NB4 (cell line): Measurements from ENCODE around the gene RANGRF.

Experiments
- DNase-seq: peaks from one replicate; pipeline ENCODE4 v3.0.0; 2010; ENCODE audit warnings: low read depth
- H3K4me3 ChIP-seq: one replicate; pipeline ENCODE4 v1.5.1; 2011; ENCODE audit warnings: mild to moderate bottlenecking, low read depth, low read length, moderate library complexity
- MAX ChIP-seq: IDR thresholded peaks from 2 replicates; pipeline ENCODE4 v1.6.1; 2011; ENCODE audit warnings: low read depth, low read length
- MYC ChIP-seq: IDR thresholded peaks from 2 replicates; pipeline ENCODE4 v1.6.1; 2011; ENCODE audit warnings: low read depth, low read length
- POLR2A ChIP-seq: IDR thresholded peaks from 2 replicates; pipeline ENCODE4 v1.6.1; 2011; ENCODE audit warnings: mild to moderate bottlenecking; ENCODE audit not compliant: insufficient read length; ENCODE audit errors: extremely low read depth
- TF ChIP-seq, protein P1 (sequence below): IDR thresholded peaks from one replicate; pipeline ENCODE4 v1.5.1; 2012; ENCODE audit warnings: low read depth, low read length

RANGRF gene

DNA sequence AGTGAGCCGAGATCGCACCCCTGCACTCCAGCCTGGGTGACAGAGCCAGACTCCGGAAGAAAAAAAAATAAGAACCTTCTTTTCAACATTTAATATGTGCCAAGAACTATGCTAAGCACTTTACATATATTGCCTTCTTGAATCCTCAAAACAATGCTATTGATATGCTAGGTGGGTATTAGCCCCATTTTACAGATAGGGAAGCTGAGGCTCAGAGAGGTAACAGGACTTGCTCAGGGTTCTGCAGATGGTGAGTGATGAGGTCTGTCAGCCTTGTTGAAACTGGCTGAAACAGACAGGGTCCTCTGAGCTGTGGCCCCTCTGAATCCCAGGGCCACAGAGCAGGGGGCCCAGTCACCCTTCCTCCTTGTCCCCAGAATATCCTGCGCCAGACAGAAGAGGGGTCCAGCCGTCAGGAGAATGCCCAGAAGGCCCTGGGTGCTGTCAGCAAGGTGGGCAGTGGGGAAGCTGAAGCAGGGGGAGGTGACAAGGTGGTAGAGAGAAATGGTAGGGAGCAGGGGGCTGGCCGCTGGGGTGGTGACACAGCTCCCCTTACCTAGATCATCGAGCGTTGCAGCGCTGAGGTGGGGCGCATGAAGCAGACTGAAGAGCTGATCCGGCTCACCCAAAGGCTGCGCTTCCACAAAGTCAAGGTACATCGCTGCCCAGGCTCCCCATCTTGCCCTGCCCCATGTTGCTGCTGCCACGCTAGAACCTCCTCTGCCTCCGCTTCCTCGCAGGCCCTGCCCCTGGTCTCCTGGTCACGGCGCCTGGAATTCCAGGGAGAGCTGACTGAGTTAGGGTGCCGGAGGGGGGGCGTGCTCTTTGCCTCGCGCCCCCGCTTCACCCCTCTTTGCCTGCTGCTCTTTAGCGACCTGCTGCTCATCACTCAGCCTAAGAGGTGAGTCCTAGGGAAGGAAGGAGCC lies 29.8 kb downstream of the RANGRF start:
- no peak for TF ChIP-seq MAX
- TF ChIP-seq POLR2A, result no peak
- TF ChIP-seq MYC, result no peak
- TF ChIP-seq, protein P1, sequence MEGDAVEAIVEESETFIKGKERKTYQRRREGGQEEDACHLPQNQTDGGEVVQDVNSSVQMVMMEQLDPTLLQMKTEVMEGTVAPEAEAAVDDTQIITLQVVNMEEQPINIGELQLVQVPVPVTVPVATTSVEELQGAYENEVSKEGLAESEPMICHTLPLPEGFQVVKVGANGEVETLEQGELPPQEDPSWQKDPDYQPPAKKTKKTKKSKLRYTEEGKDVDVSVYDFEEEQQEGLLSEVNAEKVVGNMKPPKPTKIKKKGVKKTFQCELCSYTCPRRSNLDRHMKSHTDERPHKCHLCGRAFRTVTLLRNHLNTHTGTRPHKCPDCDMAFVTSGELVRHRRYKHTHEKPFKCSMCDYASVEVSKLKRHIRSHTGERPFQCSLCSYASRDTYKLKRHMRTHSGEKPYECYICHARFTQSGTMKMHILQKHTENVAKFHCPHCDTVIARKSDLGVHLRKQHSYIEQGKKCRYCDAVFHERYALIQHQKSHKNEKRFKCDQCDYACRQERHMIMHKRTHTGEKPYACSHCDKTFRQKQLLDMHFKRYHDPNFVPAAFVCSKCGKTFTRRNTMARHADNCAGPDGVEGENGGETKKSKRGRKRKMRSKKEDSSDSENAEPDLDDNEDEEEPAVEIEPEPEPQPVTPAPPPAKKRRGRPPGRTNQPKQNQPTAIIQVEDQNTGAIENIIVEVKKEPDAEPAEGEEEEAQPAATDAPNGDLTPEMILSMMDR, result no peak
- DNase-seq, result no peak
- H3K4me3 ChIP-seq, result no peak overlapping the region

DNA sequence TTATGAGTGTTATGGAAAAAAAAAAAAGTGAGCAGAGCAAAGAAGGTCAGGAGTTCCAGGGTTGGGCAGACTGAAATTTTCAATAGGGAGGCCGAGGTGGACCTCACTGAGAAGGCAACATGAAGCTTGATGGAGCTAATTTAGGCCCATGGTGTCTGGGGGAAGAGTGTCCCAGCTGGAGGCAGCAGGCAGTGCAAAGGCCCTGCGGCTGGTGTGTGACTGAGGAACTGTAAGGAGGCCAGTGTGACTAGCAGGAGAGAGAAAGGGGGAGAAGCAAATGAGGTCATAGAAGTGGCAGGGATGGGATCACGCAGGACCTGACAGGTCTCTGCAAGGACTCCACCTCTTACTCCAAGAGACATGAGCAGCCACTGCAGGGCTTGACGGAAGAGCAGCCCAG lies 31.8 kb downstream of the RANGRF start:
- H3K4me3 ChIP-seq, result no peak overlapping the region
- TF ChIP-seq, protein P1, result no peak
- no peak for TF ChIP-seq POLR2A
- TF ChIP-seq MYC, result no peak
- no peak for TF ChIP-seq MAX
- DNase-seq, result no peak

DNA sequence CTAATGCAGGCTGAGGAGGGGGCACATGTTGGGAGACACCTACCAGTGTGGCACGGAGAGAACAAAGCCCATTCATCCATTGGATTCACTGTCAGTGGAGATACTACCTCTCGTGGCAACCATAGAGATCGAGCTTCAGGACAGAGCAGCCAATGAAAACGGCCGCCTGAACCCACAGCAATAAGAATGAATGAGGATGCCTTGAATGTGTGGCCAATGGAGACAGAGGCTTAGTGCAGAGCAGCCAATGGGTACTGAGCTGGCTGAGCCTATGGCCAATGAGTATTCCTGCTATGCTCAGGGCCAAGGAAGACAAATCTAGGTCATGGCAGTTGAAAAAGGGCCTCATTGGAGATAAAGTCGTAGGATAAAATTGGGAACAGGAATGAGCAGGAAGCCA lies 32.5 kb downstream of the RANGRF start:
- TF ChIP-seq, protein P1, result no peak
- TF ChIP-seq POLR2A, result no peak
- no peak for TF ChIP-seq MAX
- no peak for TF ChIP-seq MYC
- H3K4me3 ChIP-seq, result no peak overlapping the region
- DNase-seq, result peak; percentile 19

DNA sequence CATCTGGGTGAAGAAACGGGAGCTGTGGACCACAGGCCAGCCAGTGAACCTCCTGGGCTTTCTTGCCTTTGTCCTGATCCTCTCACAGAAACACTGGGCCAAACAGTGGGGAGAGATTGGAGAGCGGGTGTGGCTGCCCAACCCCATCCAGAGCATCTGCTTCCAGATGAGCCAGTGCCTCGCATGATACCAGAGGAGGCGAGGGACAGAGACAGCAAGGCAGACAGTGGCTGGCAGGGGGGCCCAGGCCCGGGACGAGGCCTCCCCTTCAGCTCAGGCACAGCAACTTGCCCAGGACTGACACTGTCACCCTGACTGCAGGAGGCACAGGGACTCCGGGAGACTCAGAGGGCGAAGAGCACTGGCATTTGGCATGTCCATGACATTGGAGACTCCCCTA lies 33.6 kb downstream of the RANGRF start:
- TF ChIP-seq MYC (no peak), POLR2A (no peak), MAX (no peak)
- TF ChIP-seq, protein P1, result no peak
- no peak for DNase-seq
- no peak overlapping the region for H3K4me3 ChIP-seq

GRCh38 chr17:8324132-8324531 lies 35.7 kb downstream of the RANGRF start:
- DNase-seq, result no peak
- H3K4me3 ChIP-seq, result no peak overlapping the region
- TF ChIP-seq, protein P1, result no peak
- TF ChIP-seq MYC, result no peak
- TF ChIP-seq MAX, result no peak
- no peak for TF ChIP-seq POLR2A
